LNCaP clone FGC (cell line): ENCODE measurements around the gene DIP2A.

Experiments
- DNase-seq: peaks from one replicate; pipeline ENCODE4 v3.0.0-alpha.2; 2011; ENCODE audit warnings: low read depth
- H3K4me3 ChIP-seq: 2 replicates; pipeline ENCODE4 v1.5.1; 2011; ENCODE audit warnings: mild to moderate bottlenecking, low read depth, low read length, control low read depth
- CTCF ChIP-seq: IDR thresholded peaks from 2 replicates; pipeline ENCODE4 v1.5.1; 2012; ENCODE audit warnings: mild to moderate bottlenecking; ENCODE audit not compliant: control insufficient read depth, insufficient read depth; ENCODE audit errors: extremely low read depth

Gene DIP2A

GRCh38 chr21:46425571-46425970 is 33.1 kb upstream of the DIP2A start:
- DNase-seq, result no peak
- no peak overlapping the region for H3K4me3 ChIP-seq
- no peak for TF ChIP-seq CTCF

- TF ChIP-seq CTCF, result no peak
- no peak for DNase-seq
- H3K4me3 ChIP-seq, result no peak overlapping the region
Observed at GRCh38 chr21:46426313-46427046, 32.2 kb upstream of the DIP2A start.

- no peak overlapping the region for H3K4me3 ChIP-seq
- TF ChIP-seq CTCF, result no peak
- no peak for DNase-seq
Observed at GRCh38 chr21:46427516-46427915, 31.2 kb upstream of the DIP2A start.

- TF ChIP-seq CTCF, result no peak
- H3K4me3 ChIP-seq, result no peak overlapping the region
- no peak for DNase-seq
Observed at GRCh38 chr21:46428286-46428685, 30.4 kb upstream of the DIP2A start.

- H3K4me3 ChIP-seq, result no peak overlapping the region
- no peak for TF ChIP-seq CTCF
- DNase-seq, result no peak
Observed at GRCh38 chr21:46428987-46429710, 29.5 kb upstream of the DIP2A start.

- H3K4me3 ChIP-seq, result no peak overlapping the region
- TF ChIP-seq CTCF, result no peak
- no peak for DNase-seq
Observed at GRCh38 chr21:46429754-46430681, 28.7 kb upstream of the DIP2A start.
